Right cardiac atrium (tissue), 5 donors: ENCODE data around the gene OOSP4B. TPM values are rescaled to one million over a fixed set of nuclear protein-coding genes. Genes with fewer than 3 reads are reported as not detected.
"Not testable (repeated sequence)": the region's sequence is repeated elsewhere in the genome, so short reads cannot be mapped to it uniquely, and the experiment has no call there.

Source experiments
- ATAC-seq, 2 donors: fragments of 200-7000 bp; cut with Tn5 transposase; one replicate each; pipeline versions ENCODE4 v1.8.0 to v1.9.1; 2020; ENCODE audit warnings: moderate library complexity in 2 of 2, mild to moderate bottlenecking in 1 of 2
- DNase-seq, 3 donors: peaks; one replicate each; pipeline ENCODE4 v3.0.0-alpha.2; 2020
- H3K27ac ChIP-seq: one replicate; pipeline ENCODE4 v1.5.1; 2013; ENCODE audit warnings: mild to moderate bottlenecking, low read length, control low read depth, moderate library complexity
- H3K27me3 ChIP-seq: one replicate; pipeline ENCODE4 v1.6.1; 2013; ENCODE audit not compliant: control insufficient read depth, insufficient read depth
- H3K4me1 ChIP-seq: one replicate; pipeline ENCODE4 v1.6.1; 2013; ENCODE audit warnings: low read length; ENCODE audit not compliant: control insufficient read depth, insufficient read depth
- H3K4me3 ChIP-seq: one replicate; pipeline ENCODE4 v1.5.1; 2013; ENCODE audit warnings: low read length, control low read depth
- H3K9me3 ChIP-seq: one replicate; pipeline ENCODE4 v1.6.1; 2013; ENCODE audit warnings: low read length; ENCODE audit not compliant: control insufficient read depth
- WGBS: extraction: QIAGEN DNeasy Blood & Tissue Kit; methylation state at CpG from one replicate; pipeline ENCODE4 v1.1.7; 2013; 5-methylcytosine and 5-hydroxymethylcytosine counted together
- intact Hi-C, 4 donors: fragments of 100-400 bp; cut with DNase I; formaldehyde crosslinking; loops; one replicate each; pipeline versions ENCODE4 v1.11.0 to v1.14.0; 2022 to 2023
- polyA plus RNA-seq: library from polyadenylated mRNA; stranded (reverse); fragments of 200-250 nt; gene quantifications from one replicate; pipeline ENCODE4 v1.2.3, GENCODE V29; 2013
- total RNA-seq, 4 donors: library from RNA; stranded (reverse); fragmentation: NEBNext Ultra II Directional; extraction: Animal tissue kit (Norgen Biotek cat#: 25700); gene quantifications; one replicate each; pipeline ENCODE4 v1.2.1, GENCODE V29; 2021
- donor health status: healthy with polysubstance abuse.
- donor health status: DM: no; HTN: yes; CAD: no.
- donor health status: DM: no; HTN: no; CAD: no.
- donor health status: DM: no; HTN: yes; CAD: no; lungs with severe emphysema.
- donor health status: DM: yes; HTN: yes; CAD: no.

OOSP4B gene
- total and polyA plus RNA-seq, 5 donors = not detected

- no peaks in the 10 kb centered on the region for H3K27me3 ChIP-seq
- 56% methylated on average over 4 of the region's 4 CpGs for WGBS
- H3K4me1 ChIP-seq = no peaks in the 10 kb centered on the region
- intact Hi-C loops = no loop called here
- ATAC-seq = no peak
- no peak overlapping the region for H3K4me3 ChIP-seq
- no peak for DNase-seq
- H3K27ac ChIP-seq = no peak overlapping the region
- H3K9me3 ChIP-seq = no peaks in the 10 kb centered on the region
These were observed 17.3 kb upstream of the OOSP4B start for GRCh38 chr11:59999691-60000090.

GRCh38 chr11:60003729-60004128 lies 13.3 kb upstream of the OOSP4B start:
- 86% methylated on average over 2 of the region's 2 CpGs for WGBS
- no peak overlapping the region for H3K27ac ChIP-seq
- H3K9me3 ChIP-seq = no peaks in the 10 kb centered on the region
- no peak for DNase-seq
- no peak overlapping the region for H3K4me3 ChIP-seq
- intact Hi-C loops = no loop called here
- no peaks in the 10 kb centered on the region for H3K27me3 ChIP-seq
- ATAC-seq = no peak
- no peaks in the 10 kb centered on the region for H3K4me1 ChIP-seq

GRCh38 chr11:60005360-60005759 lies 11.6 kb upstream of the OOSP4B start:
- WGBS = 91% methylated on average over 1 of the region's 1 CpG
- intact Hi-C loops = no loop called here
- Histone ChIP-seq H3K27me3 (no peaks in the 10 kb centered on the region), H3K27ac (no peak overlapping the region), H3K9me3 (no peaks in the 10 kb centered on the region), H3K4me1 (no peaks in the 10 kb centered on the region), H3K4me3 (no peak overlapping the region)
- DNase-seq (no peak), ATAC-seq (no peak)

GRCh38 chr11:60018058-60018457 lies 1.1 kb downstream of the OOSP4B start:
- no peaks in the 10 kb centered on the region for H3K4me1 ChIP-seq
- intact Hi-C loops = no loop called here
- H3K27me3 ChIP-seq = no peaks in the 10 kb centered on the region
- H3K4me3 ChIP-seq = no peak overlapping the region
- 35% methylated on average over 8 of the region's 8 CpGs for WGBS
- no peaks in the 10 kb centered on the region for H3K9me3 ChIP-seq
- H3K27ac ChIP-seq = no peak overlapping the region
- DNase-seq (no peak), ATAC-seq (no peak)

GRCh38 chr11:60020376-60020775 lies 3.4 kb downstream of the OOSP4B start:
- intact Hi-C loops, H3K4me1 ChIP-seq, H3K4me3 ChIP-seq, H3K27ac ChIP-seq, ATAC-seq, H3K27me3 ChIP-seq, H3K9me3 ChIP-seq: not testable (repeated sequence)
- peak in 1 of 3 donors; percentile 39 for DNase-seq
- 96% methylated on average over 27 of the region's 27 CpGs for WGBS

GRCh38 chr11:60029015-60029632 lies 12.1 kb downstream of the OOSP4B start:
- Histone ChIP-seq H3K4me1 (no peaks in the 10 kb centered on the region), H3K27ac (no peak overlapping the region), H3K27me3 (no peaks in the 10 kb centered on the region), H3K4me3 (no peak overlapping the region), H3K9me3 (no peaks in the 10 kb centered on the region)
- WGBS = 78% methylated on average over 3 of the region's 3 CpGs
- DNase-seq = no peak
- ATAC-seq = no peak
- intact Hi-C loops = no loop called here

- no peaks in the 10 kb centered on the region for H3K27me3 ChIP-seq
- ATAC-seq (no peak), DNase-seq (no peak)
- no peak within 1 kb of the TSS for H3K27ac ChIP-seq
- intact Hi-C loops = no loop called here
- H3K4me1 ChIP-seq = no peaks in the 10 kb centered on the region
- 76% methylated on average over 8 of the region's 8 CpGs for WGBS
- H3K4me3 ChIP-seq = no peak within 1 kb of the TSS
- no peaks in the 10 kb centered on the region for H3K9me3 ChIP-seq
These were observed 23.1 kb downstream of the OOSP4B start, which contains the start of gene OOSP2 for GRCh38 chr11:60040109-60040508. Gene OOSP2 (plus strand): TSS chr11:60040409. CDS start chr11:60040460, 51 bp downstream.

- intact Hi-C loops, DNase-seq, H3K4me3 ChIP-seq, ATAC-seq, H3K4me1 ChIP-seq, H3K27me3 ChIP-seq, H3K27ac ChIP-seq, H3K9me3 ChIP-seq: not testable (repeated sequence)
These were observed 33.4 kb downstream of the OOSP4B start for GRCh38 chr11:60050422-60050821.

- H3K4me1 ChIP-seq, H3K27ac ChIP-seq, H3K4me3 ChIP-seq, intact Hi-C loops, ATAC-seq, H3K9me3 ChIP-seq, H3K27me3 ChIP-seq, DNase-seq: not testable (repeated sequence)
- 65% methylated on average over 3 of the region's 3 CpGs for WGBS
These were observed 33.9 kb downstream of the OOSP4B start for GRCh38 chr11:60050839-60051238.

- Histone ChIP-seq H3K9me3 (no peaks in the 10 kb centered on the region), H3K27me3 (no peaks in the 10 kb centered on the region), H3K4me1 (no peaks in the 10 kb centered on the region), H3K27ac (no peak within 1 kb of the TSS), H3K4me3 (no peak within 1 kb of the TSS)
- WGBS = 43% methylated on average over 8 of the region's 8 CpGs
- DNase-seq (no peak), ATAC-seq (no peak)
- intact Hi-C loops = no loop called here
These were observed 39.5 kb downstream of the OOSP4B start, which contains the start of gene MS4A3 for GRCh38 chr11:60056349-60056969. Gene MS4A3 (plus strand): TSS chr11:60056665. CDS start chr11:60061161, 4,496 bp downstream.

GRCh38 chr11:60059052-60059451 lies 42.1 kb downstream of the OOSP4B start:
- no peak overlapping the region for H3K27ac ChIP-seq
- H3K9me3 ChIP-seq = no peaks in the 10 kb centered on the region
- no peak for ATAC-seq
- 78% methylated on average over 3 of the region's 3 CpGs for WGBS
- H3K27me3 ChIP-seq = no peaks in the 10 kb centered on the region
- no peaks in the 10 kb centered on the region for H3K4me1 ChIP-seq
- no peak overlapping the region for H3K4me3 ChIP-seq
- DNase-seq = no peak
- intact Hi-C loops = no loop called here
